SJCRH30 (cell line): Measurements from ENCODE around the gene RREB1. TPM values are rescaled to one million over a fixed set of nuclear protein-coding genes. Genes with fewer than 3 reads are reported as not detected.

Experiments used
- DNase-seq, 2 experiments: peaks; one replicate each; pipeline ENCODE4 v3.0.0-alpha.2; 2015 to 2020
- H3K27ac ChIP-seq: fragments of 250-450 bp; sonication (Bioruptor Pico); 2 replicates; pipeline ENCODE4 v1.5.1; 2020; ENCODE audit warnings: mild to moderate bottlenecking, moderate library complexity
- H3K27me3 ChIP-seq: fragments of 250-450 bp; sonication (Bioruptor Pico); 2 replicates; pipeline ENCODE4 v1.5.1; 2020; ENCODE audit warnings: mild to moderate bottlenecking, moderate library complexity
- H3K36me3 ChIP-seq: fragments of 250-450 bp; sonication (Bioruptor Pico); 2 replicates; pipeline ENCODE4 v1.5.1; 2020; ENCODE audit warnings: mild to moderate bottlenecking, moderate library complexity
- H3K4me1 ChIP-seq: fragments of 250-450 bp; sonication (Bioruptor Pico); 2 replicates; pipeline ENCODE4 v1.5.1; 2020; ENCODE audit warnings: mild to moderate bottlenecking, moderate library complexity
- H3K4me3 ChIP-seq: fragments of 250-450 bp; sonication (Bioruptor Pico); 2 replicates; pipeline ENCODE4 v1.5.1; 2020; ENCODE audit warnings: mild to moderate bottlenecking, moderate library complexity
- H3K9me3 ChIP-seq: fragments of 250-450 bp; sonication (Bioruptor Pico); replicated peaks from 2 replicates; pipeline ENCODE4 v1.5.1; 2020; ENCODE audit warnings: mild to moderate bottlenecking, moderate library complexity
- total RNA-seq: library from RNA; depleted of rRNA; stranded (reverse); fragments of >200 nt; shearing (Covaris generic); gene quantifications from 2 replicates; pipeline ENCODE4 v1.2.3, GENCODE V29; 2014

The RREB1 gene
- total RNA-seq, 1 experiment from 2014 or later: 12.3 TPM

GRCh38 chr6:7170117-7170732 is 62.5 kb downstream of the RREB1 start:
- Histone ChIP-seq H3K4me3 (no peak overlapping the region), H3K27ac (no peak overlapping the region), H3K36me3 (no peaks in the 10 kb centered on the region), H3K27me3 (no peaks in the 10 kb centered on the region), H3K9me3 (no peaks in the 10 kb centered on the region), H3K4me1 (peaks cover 17% of the 10 kb centered on the region)
- DNase-seq: no peak

GRCh38 chr6:7171119-7171518 is 63.4 kb downstream of the RREB1 start:
- Histone ChIP-seq H3K27ac (no peak overlapping the region), H3K36me3 (no peaks in the 10 kb centered on the region), H3K4me3 (no peak overlapping the region), H3K9me3 (no peaks in the 10 kb centered on the region), H3K4me1 (peaks cover 8% of the 10 kb centered on the region; the same call in 1 of the 2 replicates), H3K27me3 (no peaks in the 10 kb centered on the region)
- DNase-seq: no peak

- Histone ChIP-seq H3K27ac (no peak overlapping the region), H3K4me3 (no peak overlapping the region), H3K36me3 (no peaks in the 10 kb centered on the region), H3K4me1 (peaks cover 6% of the 10 kb centered on the region; the same call in 1 of the 2 replicates), H3K27me3 (no peaks in the 10 kb centered on the region), H3K9me3 (no peaks in the 10 kb centered on the region)
- no peak for DNase-seq
Measured at GRCh38 chr6:7171733-7172132, 64.0 kb downstream of the RREB1 start.

DNA sequence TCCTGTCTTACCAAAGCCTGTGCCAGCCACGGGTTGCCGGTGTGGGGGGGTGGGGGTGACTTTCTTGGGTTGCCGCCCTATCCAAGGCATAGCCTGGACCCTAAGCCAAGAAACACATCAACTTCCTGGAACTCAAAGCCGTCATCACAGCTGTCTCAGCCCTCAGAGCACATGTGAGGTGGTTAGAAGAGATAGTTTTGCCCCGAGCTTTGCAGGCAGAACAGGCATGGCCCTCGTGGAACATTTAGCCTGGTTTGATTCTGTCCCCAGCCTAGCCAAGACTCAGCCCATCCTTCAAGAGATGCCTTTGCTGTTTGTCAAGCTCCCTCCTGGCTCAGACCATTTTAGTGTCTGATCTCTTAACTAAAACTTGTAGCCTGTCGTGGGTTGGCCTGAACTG is 64.9 kb downstream of the RREB1 start:
- peaks cover 3% of the 10 kb centered on the region; the same call in 1 of the 2 replicates for H3K4me1 ChIP-seq
- H3K9me3 ChIP-seq: no peaks in the 10 kb centered on the region
- no peaks in the 10 kb centered on the region for H3K36me3 ChIP-seq
- no peaks in the 10 kb centered on the region for H3K27me3 ChIP-seq
- DNase-seq: no peak
- no peak overlapping the region for H3K4me3 ChIP-seq
- no peak overlapping the region for H3K27ac ChIP-seq

GRCh38 chr6:7173843-7174503 is 66.2 kb downstream of the RREB1 start:
- no peaks in the 10 kb centered on the region for H3K27me3 ChIP-seq
- no peaks in the 10 kb centered on the region for H3K9me3 ChIP-seq
- no peak for DNase-seq
- no peak overlapping the region for H3K4me3 ChIP-seq
- no peak overlapping the region for H3K27ac ChIP-seq
- H3K36me3 ChIP-seq: no peaks in the 10 kb centered on the region
- peaks cover 3% of the 10 kb centered on the region; the same call in 1 of the 2 replicates for H3K4me1 ChIP-seq

- no peaks in the 10 kb centered on the region for H3K36me3 ChIP-seq
- H3K27ac ChIP-seq: no peak overlapping the region
- H3K4me3 ChIP-seq: no peak overlapping the region
- no peaks in the 10 kb centered on the region for H3K4me1 ChIP-seq
- H3K9me3 ChIP-seq: no peaks in the 10 kb centered on the region
- H3K27me3 ChIP-seq: no peaks in the 10 kb centered on the region
- no peak for DNase-seq
Measured at GRCh38 chr6:7175462-7175861, 67.7 kb downstream of the RREB1 start.

- Histone ChIP-seq H3K36me3 (no peaks in the 10 kb centered on the region), H3K4me3 (no peak overlapping the region), H3K4me1 (no peaks in the 10 kb centered on the region), H3K9me3 (no peaks in the 10 kb centered on the region), H3K27ac (no peak overlapping the region), H3K27me3 (no peaks in the 10 kb centered on the region)
- DNase-seq: no peak
Measured at GRCh38 chr6:7176208-7176607, 68.4 kb downstream of the RREB1 start.

DNA sequence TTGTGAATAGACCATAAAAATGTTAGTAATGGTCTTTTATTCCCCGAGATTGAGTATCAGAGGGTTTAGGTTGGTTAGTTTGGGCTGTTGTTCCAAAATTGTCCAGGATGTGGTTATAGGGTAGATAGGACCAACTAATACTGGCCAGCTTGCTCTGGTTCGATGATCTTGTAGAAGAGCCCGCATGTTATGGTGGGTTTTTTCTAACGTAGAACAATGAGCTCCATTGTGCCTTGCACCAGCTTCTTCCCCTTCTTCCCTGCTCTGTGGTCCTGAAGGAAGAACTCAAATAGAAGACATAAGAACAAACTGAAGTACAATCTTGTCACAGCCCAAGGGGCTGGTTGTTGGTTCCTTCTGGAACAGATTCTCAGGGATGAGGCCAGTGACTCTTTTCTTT is 70.5 kb downstream of the RREB1 start:
- DNase-seq: no peak
- no peaks in the 10 kb centered on the region for H3K9me3 ChIP-seq
- H3K27ac ChIP-seq: no peak overlapping the region
- H3K36me3 ChIP-seq: no peaks in the 10 kb centered on the region
- no peaks in the 10 kb centered on the region for H3K4me1 ChIP-seq
- no peaks in the 10 kb centered on the region for H3K27me3 ChIP-seq
- no peak overlapping the region for H3K4me3 ChIP-seq

GRCh38 chr6:7180751-7181150 is 73.0 kb downstream of the RREB1 start:
- Histone ChIP-seq H3K4me1 (no peaks in the 10 kb centered on the region), H3K9me3 (no peaks in the 10 kb centered on the region), H3K27ac (no peak overlapping the region), H3K4me3 (no peak overlapping the region), H3K36me3 (no peaks in the 10 kb centered on the region), H3K27me3 (no peaks in the 10 kb centered on the region)
- no peak for DNase-seq

DNA sequence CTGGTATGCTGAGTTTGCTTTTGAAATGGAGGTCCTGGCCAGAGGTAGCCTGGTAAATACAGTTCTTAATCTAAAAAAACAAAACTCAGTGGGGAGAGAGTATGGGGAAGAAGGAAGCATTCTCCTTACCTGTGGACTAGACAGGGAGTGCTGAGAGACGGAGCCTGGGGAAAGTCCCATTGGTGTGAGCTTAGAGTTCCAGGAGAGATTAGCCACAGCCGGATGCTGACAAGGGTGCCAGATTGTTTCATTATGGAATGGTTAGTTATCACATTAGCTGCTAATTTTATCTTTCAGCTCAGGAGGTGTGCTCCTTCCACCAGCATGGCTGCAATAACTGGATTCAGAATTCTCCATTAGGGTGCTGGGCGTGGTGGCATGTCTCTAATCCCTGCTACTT is 75.9 kb downstream of the RREB1 start:
- no peaks in the 10 kb centered on the region for H3K36me3 ChIP-seq
- no peak overlapping the region for H3K27ac ChIP-seq
- no peaks in the 10 kb centered on the region for H3K9me3 ChIP-seq
- no peak overlapping the region for H3K4me3 ChIP-seq
- no peak for DNase-seq
- H3K27me3 ChIP-seq: no peaks in the 10 kb centered on the region
- no peaks in the 10 kb centered on the region for H3K4me1 ChIP-seq

DNA sequence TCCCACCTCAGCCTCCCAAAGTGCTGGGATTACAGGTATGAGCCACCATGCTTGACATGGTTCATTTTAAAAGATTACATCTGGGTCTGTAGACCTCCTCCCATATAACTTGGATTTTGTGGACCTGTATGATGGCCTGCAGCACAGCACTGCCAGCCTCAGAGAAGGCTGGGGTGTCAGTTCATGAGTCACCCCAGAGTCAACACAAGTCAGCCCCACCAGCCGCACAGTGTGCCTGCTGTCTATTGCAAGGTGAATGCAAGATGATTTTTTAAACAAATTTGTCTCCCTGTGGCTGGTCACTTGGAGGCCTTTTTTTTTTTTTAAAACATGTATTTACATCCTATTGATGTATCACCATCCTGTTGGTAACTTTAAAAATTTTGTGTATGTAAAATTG is 76.7 kb downstream of the RREB1 start:
- Histone ChIP-seq H3K27me3 (no peaks in the 10 kb centered on the region), H3K4me1 (no peaks in the 10 kb centered on the region), H3K4me3 (no peak overlapping the region), H3K27ac (no peak overlapping the region), H3K9me3 (no peaks in the 10 kb centered on the region), H3K36me3 (0 out of 2 replicates have a peak, but pooled peaks cover 1% of the 10 kb centered on the region)
- no peak for DNase-seq

DNA sequence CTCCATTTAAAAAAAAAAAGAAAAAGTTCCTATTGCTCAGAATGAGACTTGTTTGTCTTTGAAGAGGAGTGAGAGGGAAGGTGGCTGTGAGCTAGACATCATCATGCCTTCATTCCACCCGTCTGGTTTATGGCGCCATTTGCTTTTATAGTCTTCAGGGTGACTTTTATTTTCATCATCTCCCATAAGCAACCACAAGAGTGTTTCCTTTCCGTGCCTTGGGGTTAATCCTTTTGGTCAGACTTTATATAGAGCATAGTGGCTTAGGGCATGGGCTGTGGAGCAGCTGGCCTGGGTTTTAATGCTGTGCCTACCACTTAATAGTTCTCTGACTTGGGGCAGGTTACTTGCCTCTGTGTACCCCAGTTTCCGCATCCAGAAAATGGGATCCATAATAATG is 77.8 kb downstream of the RREB1 start:
- no peaks in the 10 kb centered on the region for H3K4me1 ChIP-seq
- H3K27me3 ChIP-seq: no peaks in the 10 kb centered on the region
- no peaks in the 10 kb centered on the region for H3K9me3 ChIP-seq
- no peak overlapping the region for H3K27ac ChIP-seq
- no peak overlapping the region for H3K4me3 ChIP-seq
- 0 out of 2 replicates have a peak, but pooled peaks cover 2% of the 10 kb centered on the region for H3K36me3 ChIP-seq
- DNase-seq: no peak

DNA sequence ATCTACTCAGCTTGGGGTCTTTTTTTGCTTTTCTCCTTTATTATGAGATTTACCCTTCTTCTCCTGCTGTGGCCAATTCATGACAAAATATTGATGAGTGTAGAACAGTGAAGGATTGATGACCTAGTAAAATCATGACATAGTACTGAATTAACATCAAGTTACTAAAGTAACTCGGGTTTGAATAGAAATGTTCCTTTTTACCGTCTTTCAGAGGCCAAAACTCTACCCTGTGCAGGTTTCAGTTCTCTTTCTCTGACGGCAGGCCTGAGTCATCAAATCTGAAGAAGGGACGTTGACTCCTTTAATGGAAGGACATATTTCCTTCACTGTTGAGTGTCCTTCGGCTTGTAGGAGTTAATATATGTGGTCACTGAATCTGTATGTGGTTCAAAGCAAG is 80.7 kb downstream of the RREB1 start:
- H3K36me3 ChIP-seq: 0 out of 2 replicates have a peak, but pooled peaks cover 2% of the 10 kb centered on the region
- no peaks in the 10 kb centered on the region for H3K4me1 ChIP-seq
- DNase-seq: no peak
- no peak overlapping the region for H3K27ac ChIP-seq
- no peaks in the 10 kb centered on the region for H3K9me3 ChIP-seq
- H3K4me3 ChIP-seq: no peak overlapping the region
- H3K27me3 ChIP-seq: no peaks in the 10 kb centered on the region

GRCh38 chr6:7189101-7189758 is 81.5 kb downstream of the RREB1 start:
- H3K4me3 ChIP-seq: no peak overlapping the region
- DNase-seq: no peak
- no peaks in the 10 kb centered on the region for H3K4me1 ChIP-seq
- 0 out of 2 replicates have a peak, but pooled peaks cover 2% of the 10 kb centered on the region for H3K36me3 ChIP-seq
- no peaks in the 10 kb centered on the region for H3K27me3 ChIP-seq
- no peaks in the 10 kb centered on the region for H3K9me3 ChIP-seq
- no peak overlapping the region for H3K27ac ChIP-seq

DNA sequence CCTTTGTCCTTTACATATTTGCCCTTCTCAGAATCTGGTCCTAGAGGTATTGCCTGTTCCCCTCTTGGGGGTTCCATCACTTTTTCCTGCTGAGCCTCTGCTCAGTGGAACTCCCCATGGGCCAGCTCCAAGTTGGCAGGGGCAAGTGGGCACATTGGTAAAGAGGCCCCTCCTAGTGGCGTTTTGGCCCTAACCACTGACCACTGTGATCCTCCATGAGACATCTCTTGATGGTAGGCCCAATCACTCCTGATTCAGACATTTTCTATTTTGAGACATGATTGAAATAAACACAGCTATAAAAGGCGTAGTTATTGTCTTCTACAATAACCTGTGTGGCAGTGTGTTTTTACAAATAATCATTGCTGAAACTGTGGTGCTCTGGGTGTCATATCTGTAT is 83.0 kb downstream of the RREB1 start:
- no peaks in the 10 kb centered on the region for H3K4me1 ChIP-seq
- H3K9me3 ChIP-seq: no peaks in the 10 kb centered on the region
- no peaks in the 10 kb centered on the region for H3K27me3 ChIP-seq
- DNase-seq: no peak
- no peak overlapping the region for H3K4me3 ChIP-seq
- 0 out of 2 replicates have a peak, but pooled peaks cover 2% of the 10 kb centered on the region for H3K36me3 ChIP-seq
- H3K27ac ChIP-seq: no peak overlapping the region
